Stimulated activated CD8-positive, alpha-beta memory T cell treated with anti-CD3 and anti-CD28 coated beads, Interleukin-12 subunit alpha, Interleukin-12 subunit beta, amount 100 ng/mL, for 4 hours (primary cell): Measurements from ENCODE around the gene SLC24A4.
"Not testable (repeated sequence)": the region's sequence is repeated elsewhere in the genome, so short reads cannot be mapped to it uniquely, and the experiment has no call there.

ENCODE experiments used
- DNase-seq: peaks from one replicate; pipeline ENCODE4 v3.0.0-alpha.2; 2020; ENCODE audit warnings: low read depth

The SLC24A4 gene

GRCh38 chr14:92523752-92524151 lies 200.8 kb downstream of the SLC24A4 start:
- no peak for DNase-seq

GRCh38 chr14:92524602-92525185 lies 201.7 kb downstream of the SLC24A4 start:
- no peak for DNase-seq

GRCh38 chr14:92525322-92526095 lies 202.5 kb downstream of the SLC24A4 start:
- no peak for DNase-seq

GRCh38 chr14:92527721-92528120 lies 204.8 kb downstream of the SLC24A4 start:
- DNase-seq, result no peak

- DNase-seq, result no peak
Observed at GRCh38 chr14:92528486-92529100, 205.6 kb downstream of the SLC24A4 start.

GRCh38 chr14:92529903-92530302 lies 206.9 kb downstream of the SLC24A4 start:
- DNase-seq, result no peak

GRCh38 chr14:92531106-92531873 lies 208.3 kb downstream of the SLC24A4 start:
- DNase-seq, result peak; percentile 83

- DNase-seq, result no peak
Observed at GRCh38 chr14:92532490-92533163, 209.7 kb downstream of the SLC24A4 start.

GRCh38 chr14:92534932-92535643 lies 212.1 kb downstream of the SLC24A4 start:
- DNase-seq, result no peak

GRCh38 chr14:92536231-92536630 lies 213.3 kb downstream of the SLC24A4 start:
- not testable (repeated sequence) for DNase-seq

- no peak for DNase-seq
Observed at GRCh38 chr14:92538412-92538985, 215.5 kb downstream of the SLC24A4 start.

- no peak for DNase-seq
Observed at GRCh38 chr14:92539419-92539818, 216.5 kb downstream of the SLC24A4 start.

- no peak for DNase-seq
Observed at GRCh38 chr14:92539875-92540274, 216.9 kb downstream of the SLC24A4 start.

GRCh38 chr14:92540472-92541048 lies 217.6 kb downstream of the SLC24A4 start:
- DNase-seq, result no peak

- DNase-seq, result no peak
Observed at GRCh38 chr14:92542766-92543554, 220.0 kb downstream of the SLC24A4 start.

GRCh38 chr14:92544051-92544720 lies 221.2 kb downstream of the SLC24A4 start:
- no peak for DNase-seq

- no peak for DNase-seq
Observed at GRCh38 chr14:92546347-92547053, 223.5 kb downstream of the SLC24A4 start.

- no peak for DNase-seq
Observed at GRCh38 chr14:92549105-92549858, 226.3 kb downstream of the SLC24A4 start.
